ENCODE results near the gene ZC2HC1C. TPM values are rescaled to one million over a fixed set of nuclear protein-coding genes. Genes with fewer than 3 reads are reported as not detected.

ZC2HC1C gene
- total RNA-seq, 2 donors from 2014 or later: 3.2 to 4.6 TPM

DNA sequence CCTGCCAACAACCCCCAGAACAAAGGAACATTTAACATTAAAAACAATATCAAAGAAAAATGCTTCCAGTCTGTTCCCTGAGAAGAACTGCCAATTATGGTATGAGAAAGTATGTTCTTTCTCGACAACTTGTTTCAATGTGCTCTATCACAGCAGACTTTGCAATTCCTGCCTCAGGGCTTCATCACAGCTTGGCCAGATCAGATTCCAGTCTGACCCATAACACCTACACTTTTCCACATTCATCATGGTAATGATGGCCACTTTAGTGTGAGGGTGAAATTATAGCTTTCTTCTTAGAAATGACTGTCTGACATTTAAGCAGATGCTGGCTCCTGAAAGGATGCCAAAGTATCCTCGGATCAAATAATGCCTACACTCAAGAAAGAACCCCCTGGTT lies 40.4 kb downstream of the ZC2HC1C start:
- Histone ChIP-seq H3K9ac (ENCODE audit: low read depth in 2 of 2, low read length in 2 of 2) (no peak overlapping the region), H3K36me3 (peaks cover 11% of the 10 kb centered on the region), H3K4me3 (no peak overlapping the region), H3K27me3 (no peaks in the 10 kb centered on the region), H3K9me3 (no peaks in the 10 kb centered on the region), H3K4me1 (no peaks in the 10 kb centered on the region), H3K27ac (no peak overlapping the region)
- no peak for TF ChIP-seq CTCF (IDR thresholded peaks at IDR 0.05)
- intact Hi-C loops (cut with DNase I): loop anchor here (10.0 kb wide), 1 partner anchor 385 kb away; no protein-coding TSS in a partner anchor
- no peak for DNase-seq

GRCh38 chr14:75113932-75114539 lies 44.6 kb downstream of the ZC2HC1C start:
- no peak overlapping the region for H3K9ac ChIP-seq (ENCODE audit: low read depth in 2 of 2, low read length in 2 of 2)
- no peaks in the 10 kb centered on the region for H3K27me3 ChIP-seq
- H3K4me1 ChIP-seq: no peaks in the 10 kb centered on the region
- no peak overlapping the region for H3K27ac ChIP-seq
- no peak for DNase-seq
- no peak for TF ChIP-seq CTCF (IDR thresholded peaks at IDR 0.05)
- H3K36me3 ChIP-seq: peaks cover 11% of the 10 kb centered on the region
- no peaks in the 10 kb centered on the region for H3K9me3 ChIP-seq
- intact Hi-C loops (cut with DNase I): loop anchor here (10.0 kb wide), 1 partner anchor 381 kb away; no protein-coding TSS in a partner anchor
- H3K4me3 ChIP-seq: no peak overlapping the region

DNA sequence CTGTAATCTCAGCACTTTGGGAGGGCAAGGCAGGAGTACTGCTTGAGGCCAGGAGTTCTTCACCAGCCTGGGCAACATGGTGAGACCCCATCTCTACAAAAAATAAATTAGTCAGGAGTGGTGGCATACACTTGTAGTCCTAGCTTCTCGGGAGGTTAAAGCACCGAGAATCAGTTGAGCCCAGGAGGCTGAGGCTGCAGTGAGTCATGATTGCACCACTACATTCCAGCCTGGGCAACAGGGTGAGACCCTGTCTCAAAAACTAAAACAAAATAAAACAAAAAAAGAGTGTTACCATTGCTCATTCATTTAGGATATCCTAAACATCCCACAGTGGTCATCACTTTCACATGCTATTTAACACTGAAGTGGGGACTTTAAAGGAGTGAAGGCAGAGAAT lies 49.6 kb downstream of the ZC2HC1C start:
- Histone ChIP-seq H3K4me1 (no peaks in the 10 kb centered on the region), H3K9me3 (no peaks in the 10 kb centered on the region), H3K36me3 (peaks cover 4% of the 10 kb centered on the region), H3K9ac (ENCODE audit: low read depth in 2 of 2, low read length in 2 of 2) (no peak overlapping the region), H3K4me3 (no peak overlapping the region), H3K27me3 (no peaks in the 10 kb centered on the region), H3K27ac (no peak overlapping the region)
- no peak for TF ChIP-seq CTCF (IDR thresholded peaks at IDR 0.05)
- no peak for DNase-seq
- intact Hi-C loops (cut with DNase I): loop anchor here (10.0 kb wide), 1 partner anchor 376 kb away; no protein-coding TSS in a partner anchor

DNA sequence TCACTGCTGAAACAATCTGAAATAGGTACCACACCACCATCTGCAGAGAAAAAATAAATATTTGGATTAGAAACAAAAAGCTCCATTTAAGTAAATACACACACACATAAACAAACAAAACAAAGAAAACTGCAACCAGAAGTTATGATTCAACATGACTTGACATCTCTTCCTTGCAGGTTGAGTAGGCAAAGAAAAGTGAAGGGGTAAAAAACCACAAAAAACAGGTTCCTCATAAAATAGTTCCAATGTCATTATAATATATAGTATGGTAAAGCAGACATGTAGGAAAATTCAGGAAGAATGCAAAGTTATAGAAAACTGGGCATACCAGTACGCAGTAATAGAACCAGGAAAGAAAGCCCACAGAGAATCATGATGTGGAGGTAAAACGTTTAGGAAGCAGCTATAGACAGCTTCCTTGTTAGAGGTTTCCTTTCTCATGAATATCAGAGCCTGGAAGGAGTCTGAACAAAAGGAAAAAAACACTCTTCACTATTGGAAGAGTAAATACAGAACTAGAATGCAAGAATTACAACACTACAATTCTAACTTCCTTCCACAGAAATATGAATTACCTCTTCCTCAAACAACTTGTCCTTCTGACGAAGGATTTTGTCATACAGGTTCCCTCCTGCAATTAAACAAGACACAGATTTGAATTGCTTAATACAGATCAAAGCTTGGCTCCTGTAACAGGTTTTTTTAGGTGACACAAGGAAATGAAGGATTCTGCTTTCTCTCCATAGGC lies 51.3 kb downstream of the ZC2HC1C start:
- no peaks in the 10 kb centered on the region for H3K27me3 ChIP-seq
- no peaks in the 10 kb centered on the region for H3K9me3 ChIP-seq
- no peaks in the 10 kb centered on the region for H3K4me1 ChIP-seq
- TF ChIP-seq CTCF (IDR thresholded peaks at IDR 0.05): no peak
- no peak for DNase-seq
- no peak overlapping the region for H3K9ac ChIP-seq (ENCODE audit: low read depth in 2 of 2, low read length in 2 of 2)
- intact Hi-C loops (cut with DNase I): no loop called here
- no peak overlapping the region for H3K27ac ChIP-seq
- peaks cover 4% of the 10 kb centered on the region for H3K36me3 ChIP-seq
- H3K4me3 ChIP-seq: no peak overlapping the region

GRCh38 chr14:75121552-75121951 lies 52.1 kb downstream of the ZC2HC1C start:
- H3K27ac ChIP-seq: no peak overlapping the region
- H3K4me1 ChIP-seq: no peaks in the 10 kb centered on the region
- intact Hi-C loops (cut with DNase I): no loop called here
- H3K9me3 ChIP-seq: no peaks in the 10 kb centered on the region
- no peak for DNase-seq
- no peak overlapping the region for H3K9ac ChIP-seq (ENCODE audit: low read depth in 2 of 2, low read length in 2 of 2)
- H3K4me3 ChIP-seq: no peak overlapping the region
- no peaks in the 10 kb centered on the region for H3K27me3 ChIP-seq
- TF ChIP-seq CTCF (IDR thresholded peaks at IDR 0.05): no peak
- peaks cover 4% of the 10 kb centered on the region for H3K36me3 ChIP-seq

Data from colonic mucosa (tissue), 4 donors.